ENCODE measurements around the gene PRDM16. TPM values are rescaled to one million over a fixed set of nuclear protein-coding genes. Genes with fewer than 3 reads are reported as not detected.

PRDM16 gene
- polyA plus RNA-seq, 1 of the 3 experiments (the other 2 are of a cell fraction), result not detected

DNA sequence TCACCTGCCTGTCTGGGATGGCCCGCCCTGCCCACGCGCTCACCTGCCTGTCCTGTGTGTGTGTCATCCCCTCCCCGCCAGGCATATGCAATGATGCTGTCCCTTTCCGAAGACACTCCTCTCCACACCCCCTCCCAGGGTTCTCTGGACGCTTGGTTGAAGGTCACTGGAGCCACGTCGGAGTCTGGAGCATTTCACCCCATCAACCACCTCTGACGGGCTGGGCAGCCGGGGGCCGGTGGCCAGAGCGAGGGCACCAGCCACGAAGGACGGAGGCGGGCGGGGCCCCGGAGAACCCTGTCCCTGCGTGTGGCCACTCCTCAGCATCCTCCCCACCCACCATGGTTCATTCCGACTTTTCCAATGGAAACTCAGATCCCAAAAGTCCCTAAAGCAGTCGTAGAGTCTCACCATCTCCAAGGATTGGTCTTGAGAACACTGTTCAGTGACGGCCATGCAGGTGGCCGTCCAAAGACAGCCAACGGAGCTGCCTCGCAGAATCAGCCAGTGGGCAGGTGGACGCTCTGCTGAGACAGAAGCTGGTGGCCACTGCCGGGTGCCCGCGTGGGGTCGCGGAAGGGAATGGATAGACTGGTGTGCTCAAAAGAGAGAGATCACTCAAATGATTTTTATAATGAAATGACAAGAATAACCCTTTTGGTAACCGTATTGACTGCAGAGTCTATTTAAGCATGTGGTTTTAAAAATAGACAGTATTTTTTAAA, 364.8 kb downstream of the PRDM16 start:
- CTCF ChIA-PET, result interaction anchor here (0.6 to 2.2 kb wide), 2 partner anchors 9 to 26 kb away, joined by 3 to 9 read pairs; no protein-coding TSS in a partner anchor
- 59% methylated on average over 31 of the region's 31 CpGs for WGBS (ENCODE audit: low lambda C conversion rate)
- H2AFZ ChIP-seq (ENCODE audit: low read depth), result no peak overlapping the region
- H3K9me2 ChIP-seq, result no peaks in the 10 kb centered on the region
- H3K4me2 ChIP-seq, result no peak overlapping the region
- no peak overlapping the region for H3K4me3 ChIP-seq (ENCODE audit: low read depth in 2 of 2, low read length in 1 of 2)
- TF ChIP-seq JUND (IDR thresholded peaks at IDR 0.05), result no peak
- no peak for TF ChIP-seq TCF12 (IDR thresholded peaks at IDR 0.05)
- TF ChIP-seq, protein P1, sequence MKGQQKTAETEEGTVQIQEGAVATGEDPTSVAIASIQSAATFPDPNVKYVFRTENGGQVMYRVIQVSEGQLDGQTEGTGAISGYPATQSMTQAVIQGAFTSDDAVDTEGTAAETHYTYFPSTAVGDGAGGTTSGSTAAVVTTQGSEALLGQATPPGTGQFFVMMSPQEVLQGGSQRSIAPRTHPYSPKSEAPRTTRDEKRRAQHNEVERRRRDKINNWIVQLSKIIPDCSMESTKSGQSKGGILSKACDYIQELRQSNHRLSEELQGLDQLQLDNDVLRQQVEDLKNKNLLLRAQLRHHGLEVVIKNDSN (IDR thresholded peaks at IDR 0.05; ENCODE audit: borderline replicate concordance, low read depth), result no peak
- H3K4me1 ChIP-seq (ENCODE audit: control insufficient read depth in 1 of 2, insufficient read depth in 2 of 2, low read depth in 1 of 2, low read length in 1 of 2), result no peaks in the 10 kb centered on the region
- H3K79me2 ChIP-seq (ENCODE audit: insufficient read depth), result no peaks in the 10 kb centered on the region
- H3K27ac ChIP-seq (ENCODE audit: low read depth in 2 of 2, low read length in 1 of 2), result no peak overlapping the region
- DNase-seq, result no peak
- H3K9ac ChIP-seq, result no peak overlapping the region
- H3K9me3 ChIP-seq, result no peaks in the 10 kb centered on the region
- no peaks in the 10 kb centered on the region for H3F3A ChIP-seq (replicated peaks; ENCODE audit: insufficient read depth)
- H3K36me3 ChIP-seq (replicated peaks in 1 of 2; ENCODE audit: control insufficient read depth in 1 of 2, insufficient read depth in 2 of 2, low read length in 1 of 2), result no peaks in the 10 kb centered on the region
- H4K20me1 ChIP-seq (ENCODE audit: insufficient read depth), result no peaks in the 10 kb centered on the region
- H3K27me3 ChIP-seq (ENCODE audit: insufficient read depth), result peaks cover 14% of the 10 kb centered on the region; the same call in 1 of the 2 replicates
- POLR2A ChIA-PET, result no interaction called here

DNA sequence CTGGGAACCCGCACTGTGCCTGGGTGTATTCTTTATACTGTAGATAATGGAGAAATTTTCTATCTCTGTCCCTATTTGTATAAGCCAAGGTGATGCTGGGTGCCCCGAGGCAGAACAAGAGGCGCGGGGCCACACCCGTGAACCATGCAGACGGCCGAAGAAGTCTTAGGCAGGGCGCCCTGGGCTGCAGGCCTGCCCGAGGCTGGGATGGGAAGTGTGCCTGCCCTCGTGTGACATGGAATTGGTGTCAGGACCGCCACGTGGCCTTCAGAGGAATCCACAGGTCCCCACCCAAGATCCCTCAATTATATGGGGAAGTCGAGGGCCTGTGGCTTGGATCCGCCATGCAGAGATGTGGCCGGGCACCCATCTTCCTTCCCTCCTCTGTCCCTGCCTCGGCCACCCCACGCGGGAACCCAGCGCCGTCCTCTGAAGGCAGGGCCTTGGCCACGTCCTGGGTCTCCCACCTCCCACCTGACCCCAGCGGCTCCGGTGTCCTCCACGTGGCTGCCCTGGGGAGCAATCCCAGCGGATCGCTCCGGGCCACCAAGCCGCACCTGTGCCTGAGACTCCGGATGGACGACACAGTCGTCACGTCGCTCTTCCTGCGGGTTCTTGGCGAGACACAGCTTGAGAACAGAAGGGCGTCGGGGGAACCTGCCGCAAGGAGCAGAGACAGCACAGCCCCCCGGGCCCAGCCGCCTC, 365.6 kb downstream of the PRDM16 start:
- Histone ChIP-seq H3K79me2 (ENCODE audit: insufficient read depth) (no peaks in the 10 kb centered on the region), H3F3A (replicated peaks; ENCODE audit: insufficient read depth) (no peaks in the 10 kb centered on the region), H3K9me3 (no peaks in the 10 kb centered on the region), H3K27me3 (ENCODE audit: insufficient read depth) (peaks cover 14% of the 10 kb centered on the region; the same call in 1 of the 2 replicates), H3K4me1 (ENCODE audit: control insufficient read depth in 1 of 2, insufficient read depth in 2 of 2, low read depth in 1 of 2, low read length in 1 of 2) (no peaks in the 10 kb centered on the region), H4K20me1 (ENCODE audit: insufficient read depth) (no peaks in the 10 kb centered on the region), H3K9ac (no peak overlapping the region), H3K4me3 (ENCODE audit: low read depth in 2 of 2, low read length in 1 of 2) (no peak overlapping the region), H3K36me3 (replicated peaks in 1 of 2; ENCODE audit: control insufficient read depth in 1 of 2, insufficient read depth in 2 of 2, low read length in 1 of 2) (no peaks in the 10 kb centered on the region), H2AFZ (ENCODE audit: low read depth) (no peak overlapping the region), H3K4me2 (no peak overlapping the region), H3K9me2 (no peaks in the 10 kb centered on the region), H3K27ac (ENCODE audit: low read depth in 2 of 2, low read length in 1 of 2) (no peak overlapping the region)
- ChIA-PET POLR2A (no interaction called here), CTCF (interaction anchor here (0.6 to 2.2 kb wide), 2 partner anchors 10 to 25 kb away, joined by 3 to 9 read pairs; no protein-coding TSS in a partner anchor)
- 14% methylated on average over 19 of the region's 40 CpGs for WGBS (ENCODE audit: low lambda C conversion rate)
- DNase-seq, result no peak
- TF ChIP-seq SMC3 (IDR thresholded peaks at IDR 0.05; ENCODE audit: low read depth, low read length) (no peak), RFX5 (IDR thresholded peaks at IDR 0.05; ENCODE audit: low read length) (no peak), NFIC (IDR thresholded peaks at IDR 0.05; ENCODE audit: borderline replicate concordance) (no peak), TAF1 (IDR thresholded peaks at IDR 0.05; ENCODE audit: borderline replicate concordance, low read depth, low read length) (no peak), CHD2 (IDR thresholded peaks at IDR 0.05; ENCODE audit: low read length, partially characterized antibody) (no peak), EZH2phosphoT487 (IDR thresholded peaks at IDR 0.05; ENCODE audit: borderline replicate concordance, low read depth) (no peak), TCF12 (IDR thresholded peaks at IDR 0.05) (no peak), FOXM1 (IDR thresholded peaks at IDR 0.05; ENCODE audit: low read depth) (no peak)
- TF ChIP-seq, protein P1 (IDR thresholded peaks at IDR 0.05; ENCODE audit: borderline replicate concordance, low read depth), result no peak
- TF ChIP-seq, protein P2, sequence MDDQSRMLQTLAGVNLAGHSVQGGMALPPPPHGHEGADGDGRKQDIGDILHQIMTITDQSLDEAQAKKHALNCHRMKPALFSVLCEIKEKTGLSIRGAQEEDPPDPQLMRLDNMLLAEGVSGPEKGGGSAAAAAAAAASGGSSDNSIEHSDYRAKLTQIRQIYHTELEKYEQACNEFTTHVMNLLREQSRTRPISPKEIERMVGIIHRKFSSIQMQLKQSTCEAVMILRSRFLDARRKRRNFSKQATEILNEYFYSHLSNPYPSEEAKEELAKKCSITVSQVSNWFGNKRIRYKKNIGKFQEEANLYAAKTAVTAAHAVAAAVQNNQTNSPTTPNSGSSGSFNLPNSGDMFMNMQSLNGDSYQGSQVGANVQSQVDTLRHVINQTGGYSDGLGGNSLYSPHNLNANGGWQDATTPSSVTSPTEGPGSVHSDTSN (IDR thresholded peaks at IDR 0.05), result no peak
- TF ChIP-seq, protein P3, sequence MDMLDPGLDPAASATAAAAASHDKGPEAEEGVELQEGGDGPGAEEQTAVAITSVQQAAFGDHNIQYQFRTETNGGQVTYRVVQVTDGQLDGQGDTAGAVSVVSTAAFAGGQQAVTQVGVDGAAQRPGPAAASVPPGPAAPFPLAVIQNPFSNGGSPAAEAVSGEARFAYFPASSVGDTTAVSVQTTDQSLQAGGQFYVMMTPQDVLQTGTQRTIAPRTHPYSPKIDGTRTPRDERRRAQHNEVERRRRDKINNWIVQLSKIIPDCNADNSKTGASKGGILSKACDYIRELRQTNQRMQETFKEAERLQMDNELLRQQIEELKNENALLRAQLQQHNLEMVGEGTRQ (IDR thresholded peaks at IDR 0.05; ENCODE audit: borderline replicate concordance, low read depth, low read length), result no peak
- TF ChIP-seq, protein P4, sequence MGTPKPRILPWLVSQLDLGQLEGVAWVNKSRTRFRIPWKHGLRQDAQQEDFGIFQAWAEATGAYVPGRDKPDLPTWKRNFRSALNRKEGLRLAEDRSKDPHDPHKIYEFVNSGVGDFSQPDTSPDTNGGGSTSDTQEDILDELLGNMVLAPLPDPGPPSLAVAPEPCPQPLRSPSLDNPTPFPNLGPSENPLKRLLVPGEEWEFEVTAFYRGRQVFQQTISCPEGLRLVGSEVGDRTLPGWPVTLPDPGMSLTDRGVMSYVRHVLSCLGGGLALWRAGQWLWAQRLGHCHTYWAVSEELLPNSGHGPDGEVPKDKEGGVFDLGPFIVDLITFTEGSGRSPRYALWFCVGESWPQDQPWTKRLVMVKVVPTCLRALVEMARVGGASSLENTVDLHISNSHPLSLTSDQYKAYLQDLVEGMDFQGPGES (IDR thresholded peaks at IDR 0.05; ENCODE audit: low read depth, low read length), result no peak

All from SK-N-SH (cell line).